HepG2 (cell line): ENCODE data around the gene RRP36. TPM values are rescaled to one million over a fixed set of nuclear protein-coding genes. Genes with fewer than 3 reads are reported as not detected.

ENCODE experiments used
- ATAC-seq: fragments of 200-7000 bp; cut with Tn5 transposase; 3 replicates; pipeline ENCODE4 v1.9.1; 2020; ENCODE audit warnings: mild to moderate bottlenecking, moderate library complexity
- BruUV-seq: library from RNA; stranded (reverse); fragments of 400-500 nt; replicated peaks from 2 replicates; lab custom pipeline; 2021; lab: Mats Ljungman, UMichigan
- CTCF ChIA-PET: fragments of 300-600 bp; formaldehyde crosslinking; extraction: SDS; loops from one replicate; lab custom pipeline; 2021; ENCODE audit warnings: low total read pairs, inconsistent platforms, low intra/inter-chr PET ratio; lab: Yijun Ruan, JAX
- POLR2A ChIA-PET: fragments of 350-600 bp; sonication (Branson Sonifier 250); formaldehyde crosslinking; loops from one replicate; lab custom pipeline; 2020; ENCODE audit warnings: antibody characterized with exemption, inconsistent platforms; lab: Yijun Ruan, JAX
- DNase-seq: peaks from one replicate; pipeline ENCODE4 v3.0.0-alpha.2; 2015; ENCODE audit warnings: low spot score
- FAIRE-seq: peaks from 3 replicates; lab custom pipeline; 2011; peaks lifted over from hg19 to GRCh38; lab: Jason Lieb, UNC
- H2AFZ ChIP-seq: one replicate; pipeline ENCODE4 v1.6.1; 2011; ENCODE audit warnings: low read length, inconsistent platforms
- H3K27ac ChIP-seq: fragments of 300-600 bp; 3 replicates; pipeline ENCODE4 v1.8.0; 2011; ENCODE audit warnings: mixed run types, mild to moderate bottlenecking, mixed read lengths, low read length, inconsistent platforms; ENCODE audit not compliant: insufficient read depth; ENCODE audit errors: extremely low read length
- H3K27me3 ChIP-seq, 2 experiments: fragments of 200-600 bp in 1 of 2; 2 replicates in 1 of 2; 3 replicates in 1 of 2; pipeline versions ENCODE4 v1.6.0 to v1.8.0; 2011; ENCODE audit warnings: low read length in 2 of 2, mild to moderate bottlenecking in 2 of 2, moderate library complexity in 2 of 2, inconsistent platforms in 1 of 2; ENCODE audit not compliant: insufficient read depth in 2 of 2, control insufficient read depth in 1 of 2
- H3K36me3 ChIP-seq, 2 experiments: fragments of 200-600 bp in 1 of 2; replicated peaks in 1 of 2; 2 replicates in 1 of 2; 3 replicates in 1 of 2; pipeline versions ENCODE4 v1.5.1 to v1.8.0; 2011; ENCODE audit warnings: low read length in 2 of 2, inconsistent platforms in 1 of 2; ENCODE audit not compliant: insufficient read depth in 2 of 2, control insufficient read depth in 1 of 2
- H3K4me1 ChIP-seq: 2 replicates; pipeline ENCODE4 v1.5.1; 2012; ENCODE audit warnings: low read length, inconsistent platforms; ENCODE audit not compliant: insufficient read depth
- H3K4me2 ChIP-seq: 2 replicates; pipeline ENCODE4 v1.6.0; 2011; ENCODE audit warnings: low read depth, low read length, inconsistent platforms
- H3K4me3 ChIP-seq, 3 experiments: fragments of 200-600 bp in 1 of 3; sonication (generic), shearing (Covaris generic) in 1 of 3; replicated peaks in 1 of 3; 2 replicates each; pipeline ENCODE4 v1.5.1; 2011 to 2016; ENCODE audit warnings: low read length in 3 of 3, inconsistent platforms in 2 of 3, low read depth in 2 of 3, mild to moderate bottlenecking in 2 of 3, control low read depth in 1 of 3, mixed read lengths in 1 of 3; ENCODE audit not compliant: insufficient read depth in 1 of 3
- H3K79me2 ChIP-seq: one replicate; pipeline ENCODE4 v1.6.1; 2011; ENCODE audit warnings: low read length, inconsistent platforms; ENCODE audit not compliant: insufficient read depth
- H3K9ac ChIP-seq: 2 replicates; pipeline ENCODE4 v1.6.0; 2011; ENCODE audit warnings: mild to moderate bottlenecking, low read depth, low read length, inconsistent platforms; ENCODE audit not compliant: insufficient read depth
- H3K9me3 ChIP-seq: 2 replicates; pipeline ENCODE4 v1.5.1; 2012; ENCODE audit warnings: mild to moderate bottlenecking, low read length
- H4K20me1 ChIP-seq: 2 replicates; pipeline ENCODE4 v1.6.0; 2011; ENCODE audit warnings: inconsistent platforms, mild to moderate bottlenecking, low read length, moderate library complexity; ENCODE audit not compliant: insufficient read depth
- HNF1A ChIP-seq, 2 experiments: sonication (generic) in 1 of 2; formaldehyde crosslinking in 1 of 2; IDR thresholded peaks; 2 replicates each; pipeline versions ENCODE4 v1.4.0 to v1.6.1; 2016 to 2020; ENCODE audit warnings: borderline replicate concordance in 1 of 2, low read depth in 1 of 2, mild to moderate bottlenecking in 1 of 2, missing genetic modification reagents in 1 of 2
- MTA1 ChIP-seq: sonication (generic); formaldehyde crosslinking; IDR thresholded peaks from 2 replicates; pipeline ENCODE4 v1.4.0; 2020; ENCODE audit warnings: missing genetic modification reagents, mild to moderate bottlenecking, borderline replicate concordance
- ZNF225 ChIP-seq: sonication (generic); formaldehyde crosslinking; IDR thresholded peaks from 2 replicates; pipeline ENCODE4 v1.4.0; 2020; ENCODE audit warnings: mild to moderate bottlenecking, missing genetic modification reagents
- ZNF383 ChIP-seq: sonication (generic); formaldehyde crosslinking; IDR thresholded peaks from 2 replicates; pipeline ENCODE4 v1.4.0; 2020; ENCODE audit warnings: missing genetic modification reagents, mild to moderate bottlenecking, borderline replicate concordance
- ZNF512B ChIP-seq: sonication (generic); formaldehyde crosslinking; IDR thresholded peaks from 2 replicates; pipeline ENCODE4 v1.5.1; 2020; ENCODE audit warnings: missing genetic modification reagents, mild to moderate bottlenecking, borderline replicate concordance
- ZNF513 ChIP-seq: sonication (generic); formaldehyde crosslinking; conservative IDR thresholded peaks from 2 replicates; pipeline ENCODE4 v1.5.0; 2020; ENCODE audit warnings: missing genetic modification reagents
- WGBS: methylation state at CpG from one replicate; pipeline ENCODE4 v1.1.6; 2017; ENCODE audit warnings: low lambda C conversion rate; 5-methylcytosine and 5-hydroxymethylcytosine counted together
- in situ Hi-C: cut with HindIII; loops from 2 replicates; pipeline ENCODE4 v1.10.0; 2017; ENCODE audit warnings: low pct_unique_long_range_greater_than_20kb; ENCODE audit not compliant: extremely low pct_ligation_motif_present
- intact Hi-C: fragments of 100-400 bp; cut with micrococcal nuclease; formaldehyde crosslinking; loops from one replicate; pipeline ENCODE4 v1.10.0; 2022; ENCODE audit not compliant: unreplicated experiment
- polyA plus RNA-seq, 8 experiments: library from polyadenylated mRNA; depleted of rRNA in 3 of 8; stranded (reverse) in 7 of 8; unstranded in 1 of 8; fragments of >200 nt; fragmentation: Illumina TruSeq in 4 of 8; extraction: Trizol in 4 of 8; gene quantifications; 2 replicates each; pipeline versions ENCODE4 v1.2.1 to v1.2.3, GENCODE V29; 2011 to 2016; ENCODE audit warnings: low read depth in 4 of 8, missing spikeins in 1 of 8, mixed read lengths in 1 of 8; ENCODE audit not compliant: insufficient read depth in 1 of 8
- total RNA-seq, 5 experiments: library from RNA; depleted of rRNA; stranded (reverse); fragments of >200 nt; fragmentation: Illumina TruSeq; extraction: Trizol; gene quantifications; 2 replicates each; pipeline ENCODE4 v1.2.3, GENCODE V29; 2016; ENCODE audit warnings: low read depth in 1 of 5

Gene RRP36
- total and polyA plus RNA-seq, 2 of the 13 experiments (the other 11 are each of a cell fraction or from before 2014, with no cell fraction given) = 29.5 to 144 TPM

- DNase-seq (no peak), ATAC-seq (peak; percentile 3; the same call in 1 of the 3 replicates), FAIRE-seq (no peak)
- ChIA-PET POLR2A (interaction anchor here (3.6 kb wide), 1 partner anchor 16 kb away, joined by 19 read pairs; the partner anchor contains the start of gene CUL7), CTCF (no interaction called here)
- TSS peak; percentile 32 for BruUV-seq
- in situ Hi-C loops = no loop called here
- Histone ChIP-seq H3K79me2 (no peaks in the 10 kb centered on the region), H4K20me1 (peaks cover 3% of the 10 kb centered on the region; the same call in 1 of the 2 replicates), H2AFZ (no peak overlapping the region), H3K4me2 (no peak overlapping the region), H3K4me3 (no peak overlapping the region), H3K27ac (no peak overlapping the region), H3K36me3 (peaks cover 34 to 61% of the 10 kb centered on the region in 2 experiments), H3K9ac (no peak overlapping the region), H3K9me3 (no peaks in the 10 kb centered on the region), H3K4me1 (peaks cover 12% of the 10 kb centered on the region), H3K27me3 (no peaks in the 10 kb centered on the region)
- 100% methylated on average over 9 of the region's 9 CpGs for WGBS
- TF ChIP-seq HNF1A (IDR thresholded peaks at IDR 0.05; ENCODE audit: low read depth) (no peak), HNF1A (CRISPR knock-in tag; IDR thresholded peaks at IDR 0.05; ENCODE audit: borderline replicate concordance) (0 out of 2 replicates have a peak, but pooled peaks have one; percentile 28), ZNF513 (no peak), ZNF225 (0 out of 2 replicates have a peak, but pooled peaks have one; percentile 28), ZNF383 (CRISPR knock-in tag) (no peak), ZNF512B (CRISPR knock-in tag) (no peak), MTA1 (0 out of 2 replicates have a peak, but pooled peaks have one; percentile 18)
- intact Hi-C loops = no loop called here
Observed at GRCh38 chr6:43037706-43038105, 16.3 kb downstream of the RRP36 start.
